ENCODE results near the gene TMEM272.

- TF ChIP-seq CTCF (conservative IDR thresholded peaks at IDR 0.05; ENCODE audit: low read depth in 2 of 2) (no peak), REST (IDR thresholded peaks at IDR 0.05; ENCODE audit: unreplicated experiment) (no peak), POLR2AphosphoS5 (IDR thresholded peaks at IDR 0.05; ENCODE audit: low read depth) (no peak), EZH2 (IDR thresholded peaks at IDR 0.05; ENCODE audit: low read depth, unreplicated experiment) (no peak), CREB1 (CRISPR knock-in tag; IDR thresholded peaks at IDR 0.05; ENCODE audit: low read depth) (no peak), NANOG (IDR thresholded peaks at IDR 0.05; ENCODE audit: borderline replicate concordance) (no peak), EZH2phosphoT487 (IDR thresholded peaks at IDR 0.05; ENCODE audit: unreplicated experiment) (no peak), STAT1 (IDR thresholded peaks at IDR 0.05; ENCODE audit: unreplicated experiment) (no peak), ETS1 (IDR thresholded peaks at IDR 0.05) (no peak), JUNB (IDR thresholded peaks at IDR 0.05; ENCODE audit: unreplicated experiment) (no peak), ZNF462 (CRISPR knock-in tag; IDR thresholded peaks at IDR 0.05) (no peak)
These were observed 40.4 kb downstream of the TMEM272 start for GRCh38 chr13:51804295-51805172.

Data from GM23338 (cell line).